Measurements from ENCODE around the gene COL4A4. TPM values are rescaled to one million over a fixed set of nuclear protein-coding genes. Genes with fewer than 3 reads are reported as not detected.

COL4A4 gene
- total RNA-seq, 1 experiment from 2014 or later = 3.1 TPM

DNA sequence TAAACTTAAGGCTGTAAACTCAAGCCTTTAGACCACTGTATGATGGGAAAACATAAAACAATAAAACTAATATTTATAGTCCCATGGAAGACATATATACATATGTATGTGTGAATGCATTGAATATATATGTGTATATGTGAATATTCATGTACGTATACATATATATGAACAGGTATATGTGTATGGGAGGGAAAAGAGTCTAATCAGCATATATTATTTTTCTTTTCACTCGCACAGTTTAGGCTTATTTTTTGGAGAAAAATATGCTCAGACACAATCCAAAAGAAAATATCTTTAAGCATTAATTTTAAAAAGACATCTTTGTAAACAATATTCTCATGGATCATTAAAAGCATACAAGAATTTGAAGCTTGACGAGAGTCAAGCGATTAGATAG is 22.7 kb downstream of the COL4A4 start:
- ChIA-PET POLR2A (no interaction called here), CTCF (interaction anchor here (1.0 to 1.7 kb wide), 2 partner anchors 96 to 97 kb away, joined by 4 to 6 read pairs; no protein-coding TSS in a partner anchor)
- no peak for DNase-seq (ENCODE audit: low spot score)
- Mint-ChIP-seq H3K27me3 (ENCODE audit: low read depth) (no peaks in the 10 kb centered on the region), H3K4me3 (no peak overlapping the region), H3K36me3 (no peaks in the 10 kb centered on the region), H3K4me1 (no peaks in the 10 kb centered on the region), H3K27ac (no peak overlapping the region), H3K9me3 (no peaks in the 10 kb centered on the region)
- ATAC-seq = no peak
- TF ChIP-seq ZNF138 (CRISPR knock-in tag; conservative IDR thresholded peaks at IDR 0.05) = no peak
- TF ChIP-seq KAT7 (CRISPR knock-in tag; IDR thresholded peaks at IDR 0.05; ENCODE audit: borderline replicate concordance) = no peak

- no peak overlapping the region for H3K4me3 Mint-ChIP-seq
- no peaks in the 10 kb centered on the region for H3K9me3 Mint-ChIP-seq
- H3K36me3 Mint-ChIP-seq = no peaks in the 10 kb centered on the region
- DNase-seq (ENCODE audit: low spot score) (no peak), ATAC-seq (no peak)
- peaks cover 2% of the 10 kb centered on the region; the same call in 1 of the 2 replicates for H3K4me1 Mint-ChIP-seq
- H3K27me3 Mint-ChIP-seq (ENCODE audit: low read depth) = no peaks in the 10 kb centered on the region
- no peak overlapping the region for H3K27ac Mint-ChIP-seq
- ChIA-PET CTCF (interaction anchor here (1.2 to 6.9 kb wide), 3 partner anchors 9 to 214 kb away, joined by 3 to 99 read pairs (median 17); no protein-coding TSS in a partner anchor), POLR2A (no interaction called here)
- TF ChIP-seq, protein P1, sequence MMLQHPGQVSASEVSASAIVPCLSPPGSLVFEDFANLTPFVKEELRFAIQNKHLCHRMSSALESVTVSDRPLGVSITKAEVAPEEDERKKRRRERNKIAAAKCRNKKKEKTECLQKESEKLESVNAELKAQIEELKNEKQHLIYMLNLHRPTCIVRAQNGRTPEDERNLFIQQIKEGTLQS (CRISPR knock-in tag; conservative IDR thresholded peaks at IDR 0.05) = no peak
- TF ChIP-seq PRRX2 (CRISPR knock-in tag; IDR thresholded peaks at IDR 0.05) = no peak
- no peak for TF ChIP-seq E2F1 (CRISPR knock-in tag; IDR thresholded peaks at IDR 0.05)
- no peak for TF ChIP-seq ETV6 (CRISPR knock-in tag; IDR thresholded peaks at IDR 0.05)
- no peak for TF ChIP-seq PREB (CRISPR knock-in tag; IDR thresholded peaks at IDR 0.05; ENCODE audit: borderline replicate concordance)
- no peak for TF ChIP-seq ZNF232 (CRISPR knock-in tag; IDR thresholded peaks at IDR 0.05)
- no peak for TF ChIP-seq JAZF1 (CRISPR knock-in tag; IDR thresholded peaks at IDR 0.05)
- TF ChIP-seq, protein P2, sequence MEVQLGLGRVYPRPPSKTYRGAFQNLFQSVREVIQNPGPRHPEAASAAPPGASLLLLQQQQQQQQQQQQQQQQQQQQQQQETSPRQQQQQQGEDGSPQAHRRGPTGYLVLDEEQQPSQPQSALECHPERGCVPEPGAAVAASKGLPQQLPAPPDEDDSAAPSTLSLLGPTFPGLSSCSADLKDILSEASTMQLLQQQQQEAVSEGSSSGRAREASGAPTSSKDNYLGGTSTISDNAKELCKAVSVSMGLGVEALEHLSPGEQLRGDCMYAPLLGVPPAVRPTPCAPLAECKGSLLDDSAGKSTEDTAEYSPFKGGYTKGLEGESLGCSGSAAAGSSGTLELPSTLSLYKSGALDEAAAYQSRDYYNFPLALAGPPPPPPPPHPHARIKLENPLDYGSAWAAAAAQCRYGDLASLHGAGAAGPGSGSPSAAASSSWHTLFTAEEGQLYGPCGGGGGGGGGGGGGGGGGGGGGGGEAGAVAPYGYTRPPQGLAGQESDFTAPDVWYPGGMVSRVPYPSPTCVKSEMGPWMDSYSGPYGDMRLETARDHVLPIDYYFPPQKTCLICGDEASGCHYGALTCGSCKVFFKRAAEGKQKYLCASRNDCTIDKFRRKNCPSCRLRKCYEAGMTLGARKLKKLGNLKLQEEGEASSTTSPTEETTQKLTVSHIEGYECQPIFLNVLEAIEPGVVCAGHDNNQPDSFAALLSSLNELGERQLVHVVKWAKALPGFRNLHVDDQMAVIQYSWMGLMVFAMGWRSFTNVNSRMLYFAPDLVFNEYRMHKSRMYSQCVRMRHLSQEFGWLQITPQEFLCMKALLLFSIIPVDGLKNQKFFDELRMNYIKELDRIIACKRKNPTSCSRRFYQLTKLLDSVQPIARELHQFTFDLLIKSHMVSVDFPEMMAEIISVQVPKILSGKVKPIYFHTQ (CRISPR knock-in tag; IDR thresholded peaks at IDR 0.05) = no peak
- TF ChIP-seq NR2C2 (CRISPR knock-in tag; IDR thresholded peaks at IDR 0.05) = no peak
- TF ChIP-seq, protein P3, sequence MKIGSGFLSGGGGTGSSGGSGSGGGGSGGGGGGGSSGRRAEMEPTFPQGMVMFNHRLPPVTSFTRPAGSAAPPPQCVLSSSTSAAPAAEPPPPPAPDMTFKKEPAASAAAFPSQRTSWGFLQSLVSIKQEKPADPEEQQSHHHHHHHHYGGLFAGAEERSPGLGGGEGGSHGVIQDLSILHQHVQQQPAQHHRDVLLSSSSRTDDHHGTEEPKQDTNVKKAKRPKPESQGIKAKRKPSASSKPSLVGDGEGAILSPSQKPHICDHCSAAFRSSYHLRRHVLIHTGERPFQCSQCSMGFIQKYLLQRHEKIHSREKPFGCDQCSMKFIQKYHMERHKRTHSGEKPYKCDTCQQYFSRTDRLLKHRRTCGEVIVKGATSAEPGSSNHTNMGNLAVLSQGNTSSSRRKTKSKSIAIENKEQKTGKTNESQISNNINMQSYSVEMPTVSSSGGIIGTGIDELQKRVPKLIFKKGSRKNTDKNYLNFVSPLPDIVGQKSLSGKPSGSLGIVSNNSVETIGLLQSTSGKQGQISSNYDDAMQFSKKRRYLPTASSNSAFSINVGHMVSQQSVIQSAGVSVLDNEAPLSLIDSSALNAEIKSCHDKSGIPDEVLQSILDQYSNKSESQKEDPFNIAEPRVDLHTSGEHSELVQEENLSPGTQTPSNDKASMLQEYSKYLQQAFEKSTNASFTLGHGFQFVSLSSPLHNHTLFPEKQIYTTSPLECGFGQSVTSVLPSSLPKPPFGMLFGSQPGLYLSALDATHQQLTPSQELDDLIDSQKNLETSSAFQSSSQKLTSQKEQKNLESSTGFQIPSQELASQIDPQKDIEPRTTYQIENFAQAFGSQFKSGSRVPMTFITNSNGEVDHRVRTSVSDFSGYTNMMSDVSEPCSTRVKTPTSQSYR (CRISPR knock-in tag; IDR thresholded peaks at IDR 0.05) = no peak
- TF ChIP-seq, protein P4, sequence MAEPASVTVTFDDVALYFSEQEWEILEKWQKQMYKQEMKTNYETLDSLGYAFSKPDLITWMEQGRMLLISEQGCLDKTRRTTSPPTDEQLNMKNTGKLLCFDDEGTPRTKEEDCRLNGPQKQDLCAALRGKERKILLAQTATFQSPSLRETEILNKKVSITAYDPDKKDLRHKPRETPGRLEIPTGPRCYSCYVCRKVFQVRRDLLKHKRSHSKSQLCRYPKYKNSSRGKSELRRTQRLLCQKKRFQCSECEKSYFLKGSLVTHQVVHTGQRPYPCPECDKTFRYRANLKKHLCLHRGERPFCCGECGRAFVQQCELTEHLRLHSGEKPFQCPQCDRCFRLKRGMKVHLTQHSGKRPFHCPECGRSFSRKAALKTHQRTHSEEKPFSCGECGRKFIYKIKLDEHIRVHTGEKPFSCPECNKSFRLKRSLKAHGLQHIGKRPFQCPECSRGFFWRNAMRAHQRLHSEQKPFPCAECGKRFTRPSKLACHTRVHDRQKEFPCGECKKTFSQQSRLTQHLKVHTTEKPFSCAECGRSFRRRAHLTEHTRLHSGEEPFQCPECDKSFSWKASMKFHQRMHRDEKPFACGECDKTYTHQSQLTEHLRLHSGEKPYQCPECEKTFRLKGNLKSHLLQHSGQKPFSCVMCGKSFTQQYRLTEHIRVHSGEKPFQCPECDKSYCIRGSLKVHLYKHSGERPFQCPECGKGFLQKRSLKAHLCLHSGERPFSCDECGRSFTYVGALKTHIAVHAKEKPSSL (CRISPR knock-in tag; conservative IDR thresholded peaks at IDR 0.05) = no peak
- no peak for TF ChIP-seq MYBL2 (CRISPR knock-in tag; IDR thresholded peaks at IDR 0.05)
- TF ChIP-seq, protein P5, sequence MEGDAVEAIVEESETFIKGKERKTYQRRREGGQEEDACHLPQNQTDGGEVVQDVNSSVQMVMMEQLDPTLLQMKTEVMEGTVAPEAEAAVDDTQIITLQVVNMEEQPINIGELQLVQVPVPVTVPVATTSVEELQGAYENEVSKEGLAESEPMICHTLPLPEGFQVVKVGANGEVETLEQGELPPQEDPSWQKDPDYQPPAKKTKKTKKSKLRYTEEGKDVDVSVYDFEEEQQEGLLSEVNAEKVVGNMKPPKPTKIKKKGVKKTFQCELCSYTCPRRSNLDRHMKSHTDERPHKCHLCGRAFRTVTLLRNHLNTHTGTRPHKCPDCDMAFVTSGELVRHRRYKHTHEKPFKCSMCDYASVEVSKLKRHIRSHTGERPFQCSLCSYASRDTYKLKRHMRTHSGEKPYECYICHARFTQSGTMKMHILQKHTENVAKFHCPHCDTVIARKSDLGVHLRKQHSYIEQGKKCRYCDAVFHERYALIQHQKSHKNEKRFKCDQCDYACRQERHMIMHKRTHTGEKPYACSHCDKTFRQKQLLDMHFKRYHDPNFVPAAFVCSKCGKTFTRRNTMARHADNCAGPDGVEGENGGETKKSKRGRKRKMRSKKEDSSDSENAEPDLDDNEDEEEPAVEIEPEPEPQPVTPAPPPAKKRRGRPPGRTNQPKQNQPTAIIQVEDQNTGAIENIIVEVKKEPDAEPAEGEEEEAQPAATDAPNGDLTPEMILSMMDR (IDR thresholded peaks at IDR 0.05) = no peak
- TF ChIP-seq, protein P6, sequence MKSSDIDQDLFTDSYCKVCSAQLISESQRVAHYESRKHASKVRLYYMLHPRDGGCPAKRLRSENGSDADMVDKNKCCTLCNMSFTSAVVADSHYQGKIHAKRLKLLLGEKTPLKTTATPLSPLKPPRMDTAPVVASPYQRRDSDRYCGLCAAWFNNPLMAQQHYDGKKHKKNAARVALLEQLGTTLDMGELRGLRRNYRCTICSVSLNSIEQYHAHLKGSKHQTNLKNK (CRISPR knock-in tag; IDR thresholded peaks at IDR 0.05) = no peak
- TF ChIP-seq NFE2L1 (CRISPR knock-in tag; IDR thresholded peaks at IDR 0.05) = no peak
- no peak for TF ChIP-seq ATF1 (CRISPR knock-in tag; IDR thresholded peaks at IDR 0.05)
- TF ChIP-seq IRF1 (CRISPR knock-in tag; IDR thresholded peaks at IDR 0.05) = no peak
- no peak for TF ChIP-seq NR1H2 (CRISPR knock-in tag; IDR thresholded peaks at IDR 0.05)
- TF ChIP-seq FOXK1 (CRISPR knock-in tag; IDR thresholded peaks at IDR 0.05) = no peak
Observed at GRCh38 chr2:227134591-227134990, 29.4 kb downstream of the COL4A4 start.

All from WTC11 (cell line).